ENCODE measurements around the gene NFATC4. TPM values are rescaled to one million over a fixed set of nuclear protein-coding genes. Genes with fewer than 3 reads are reported as not detected.

Gene NFATC4
- total and polyA plus RNA-seq, 10 of the 15 experiments (the other 5 are each of a cell fraction or from before 2014, with no cell fraction given), result 0.97 to 14.3 (median 4.9) TPM

DNA sequence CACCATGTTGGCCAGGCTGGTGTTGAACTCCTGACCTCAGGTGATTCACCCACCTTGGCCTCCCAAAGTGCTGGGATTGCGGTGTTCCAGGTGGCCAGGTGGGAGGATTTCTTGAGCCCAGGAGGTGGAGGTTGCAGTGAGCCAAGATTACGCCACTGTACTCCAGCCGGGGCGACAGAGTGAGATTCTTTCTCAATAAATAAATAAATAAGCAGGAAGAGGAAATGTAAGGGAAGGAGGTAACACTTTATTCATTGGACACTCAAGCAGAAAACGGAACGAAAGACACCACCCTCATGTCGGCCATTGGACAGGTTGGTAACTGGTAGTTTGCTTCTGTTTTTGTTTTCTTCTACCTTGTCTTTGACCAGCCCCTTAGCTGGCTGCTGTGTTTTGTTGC, 13.0 kb upstream of the NFATC4 start (continued):
- TF ChIP-seq, protein P1, sequence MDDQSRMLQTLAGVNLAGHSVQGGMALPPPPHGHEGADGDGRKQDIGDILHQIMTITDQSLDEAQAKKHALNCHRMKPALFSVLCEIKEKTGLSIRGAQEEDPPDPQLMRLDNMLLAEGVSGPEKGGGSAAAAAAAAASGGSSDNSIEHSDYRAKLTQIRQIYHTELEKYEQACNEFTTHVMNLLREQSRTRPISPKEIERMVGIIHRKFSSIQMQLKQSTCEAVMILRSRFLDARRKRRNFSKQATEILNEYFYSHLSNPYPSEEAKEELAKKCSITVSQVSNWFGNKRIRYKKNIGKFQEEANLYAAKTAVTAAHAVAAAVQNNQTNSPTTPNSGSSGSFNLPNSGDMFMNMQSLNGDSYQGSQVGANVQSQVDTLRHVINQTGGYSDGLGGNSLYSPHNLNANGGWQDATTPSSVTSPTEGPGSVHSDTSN (IDR thresholded peaks at IDR 0.05; ENCODE audit: insufficient replicate concordance, low read depth, low read length), result no peak
- TF ChIP-seq, protein P2, sequence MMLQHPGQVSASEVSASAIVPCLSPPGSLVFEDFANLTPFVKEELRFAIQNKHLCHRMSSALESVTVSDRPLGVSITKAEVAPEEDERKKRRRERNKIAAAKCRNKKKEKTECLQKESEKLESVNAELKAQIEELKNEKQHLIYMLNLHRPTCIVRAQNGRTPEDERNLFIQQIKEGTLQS (IDR thresholded peaks at IDR 0.05; ENCODE audit: borderline replicate concordance, extremely low read depth, low read depth, low read length), result no peak
- TF ChIP-seq SMAD5 (IDR thresholded peaks at IDR 0.05; ENCODE audit: low read depth) (no peak), EGR1 (IDR thresholded peaks at IDR 0.05; ENCODE audit: borderline replicate concordance in 1 of 2, low read depth in 2 of 2, low read length in 2 of 2) (no peak)

DNA sequence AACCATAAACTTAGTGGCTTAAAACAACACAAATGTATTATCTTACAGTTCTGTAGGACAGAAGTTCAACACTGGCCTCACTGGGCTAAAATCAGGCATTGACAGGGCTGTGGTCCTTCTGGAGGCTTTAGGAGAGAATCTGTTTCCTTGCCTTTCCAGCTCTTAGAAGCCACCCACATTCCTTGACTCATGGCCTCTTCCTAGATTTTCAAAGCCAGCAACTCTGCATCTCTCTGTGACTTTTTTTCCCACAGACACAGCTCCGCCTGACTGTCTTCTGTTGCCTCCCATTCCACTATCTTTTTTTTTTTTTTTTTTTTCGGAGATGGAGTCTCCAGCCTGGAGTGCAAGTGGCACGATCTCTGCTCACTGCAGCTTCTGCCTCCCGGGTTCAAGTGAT, 11.8 kb upstream of the NFATC4 start:
- Histone ChIP-seq H3K4me2 (ENCODE audit: control insufficient read depth, insufficient read depth) (no peak overlapping the region), H2AFZ (ENCODE audit: control insufficient read depth, low read depth, low read length) (no peak overlapping the region), H3K36me3 (ENCODE audit: control insufficient read depth in 2 of 2, insufficient read depth in 2 of 2, low read length in 1 of 2) (no peaks in the 10 kb centered on the region), H3K4me3 (no peak overlapping the region), H3K79me2 (ENCODE audit: control insufficient read depth, insufficient read depth, low read length) (no peaks in the 10 kb centered on the region), H3K27ac (ENCODE audit: control insufficient read depth, insufficient read depth) (no peak overlapping the region), H3K9me3 (replicated peaks; ENCODE audit: control insufficient read depth, insufficient read depth, low read length) (no peaks in the 10 kb centered on the region), H3K9ac (ENCODE audit: control insufficient read depth, insufficient read depth, low read length) (no peak overlapping the region), H3K4me1 (ENCODE audit: control insufficient read depth, insufficient read depth, low read length) (no peaks in the 10 kb centered on the region), H3K27me3 (replicated peaks in 1 of 2; ENCODE audit: control insufficient read depth in 2 of 2, insufficient read depth in 2 of 2, low read length in 1 of 2) (peaks cover 1 to 4% of the 10 kb centered on the region in 2 experiments; a peak in 3 of 4 replicates), H4K20me1 (ENCODE audit: control insufficient read depth, insufficient read depth) (no peaks in the 10 kb centered on the region)
- ATAC-seq (no peak), DNase-seq (ENCODE audit: low read depth, low spot score) (no peak), FAIRE-seq (no peak)
- intact Hi-C loops (cut with micrococcal nuclease; ENCODE audit: unreplicated experiment), result no loop called here
- ChIA-PET CTCF (interaction anchor here (0.5 to 7.7 kb wide), 4 partner anchors 20 to 86 kb away, joined by 3 to 79 read pairs (median 4); partner anchors contain the start of gene KHNYN), POLR2A (no interaction called here), RAD21 (ENCODE audit: unreplicated experiment) (interaction anchor here (1.0 kb wide), 1 partner anchor 23 kb away, joined by 3 read pairs; no protein-coding TSS in a partner anchor), SMC1A (ENCODE audit: uncharacterized antibody, unreplicated experiment) (no interaction called here)
- WGBS (ENCODE audit: insufficient coverage, insufficient replicate concordance, low lambda C conversion rate, missing lambda C conversion rate), result 0% methylated on average over 1 of the region's 4 CpGs
- TF ChIP-seq, protein P3, sequence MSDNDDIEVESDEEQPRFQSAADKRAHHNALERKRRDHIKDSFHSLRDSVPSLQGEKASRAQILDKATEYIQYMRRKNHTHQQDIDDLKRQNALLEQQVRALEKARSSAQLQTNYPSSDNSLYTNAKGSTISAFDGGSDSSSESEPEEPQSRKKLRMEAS (IDR thresholded peaks at IDR 0.05; ENCODE audit: low read depth, low read length), result no peak
- TF ChIP-seq ESRRA (IDR thresholded peaks at IDR 0.05; ENCODE audit: low read length) (no peak), BHLHE40 (IDR thresholded peaks at IDR 0.05; ENCODE audit: borderline replicate concordance in 1 of 2, low read depth in 2 of 2, low read length in 1 of 2) (no peak), PAX5 (IDR thresholded peaks at IDR 0.05; ENCODE audit: borderline replicate concordance, low read depth, low read length) (no peak), ZZZ3 (IDR thresholded peaks at IDR 0.05; ENCODE audit: control insufficient read depth, insufficient read length, low read depth) (no peak), RFX5 (IDR thresholded peaks at IDR 0.05; ENCODE audit: low read depth, low read length) (no peak), ZNF384 (IDR thresholded peaks at IDR 0.05; ENCODE audit: borderline replicate concordance, low read depth, low read length) (no peak), POU2F2 (IDR thresholded peaks at IDR 0.05; ENCODE audit: borderline replicate concordance, low read depth, low read length) (no peak), ZBED1 (IDR thresholded peaks at IDR 0.05; ENCODE audit: borderline replicate concordance) (no peak), RB1 (IDR thresholded peaks at IDR 0.05; ENCODE audit: borderline replicate concordance) (no peak), RAD51 (IDR thresholded peaks at IDR 0.05) (no peak), POLR2AphosphoS2 (IDR thresholded peaks at IDR 0.05; ENCODE audit: low read depth, low read length) (no peak)
- BruUV-seq (replicated peaks), result no TSS peak
- in situ Hi-C loops (cut with MboI), result no loop called here
